ENCODE measurements around the gene LDLRAD4. TPM values are rescaled to one million over a fixed set of nuclear protein-coding genes. Genes with fewer than 3 reads are reported as not detected.

LDLRAD4 gene
- total RNA-seq, 1 donor = 0.54 TPM

- DNase-seq (ENCODE audit: low read depth) = no peak
- no peak overlapping the region for H3K4me3 ChIP-seq (ENCODE audit: low read depth, low read length)
- TF ChIP-seq CTCF (IDR thresholded peaks at IDR 0.05; ENCODE audit: insufficient read depth, low read length) = no peak
Measured at GRCh38 chr18:13642440-13642827, 423.9 kb downstream of the LDLRAD4 start.

GRCh38 chr18:13643261-13643751 lies 424.7 kb downstream of the LDLRAD4 start:
- no peak for TF ChIP-seq CTCF (IDR thresholded peaks at IDR 0.05; ENCODE audit: insufficient read depth, low read length)
- no peak for DNase-seq (ENCODE audit: low read depth)
- no peak overlapping the region for H3K4me3 ChIP-seq (ENCODE audit: low read depth, low read length)

- H3K4me3 ChIP-seq (ENCODE audit: low read depth, low read length) = no peak overlapping the region
- DNase-seq (ENCODE audit: low read depth) = no peak
- TF ChIP-seq CTCF (IDR thresholded peaks at IDR 0.05; ENCODE audit: insufficient read depth, low read length) = no peak
Measured at GRCh38 chr18:13645093-13645492, 426.5 kb downstream of the LDLRAD4 start.

GRCh38 chr18:13646633-13647032 lies 428.1 kb downstream of the LDLRAD4 start:
- DNase-seq (ENCODE audit: low read depth) = no peak
- no peak overlapping the region for H3K4me3 ChIP-seq (ENCODE audit: low read depth, low read length)
- no peak for TF ChIP-seq CTCF (IDR thresholded peaks at IDR 0.05; ENCODE audit: insufficient read depth, low read length)

GRCh38 chr18:13647761-13648160 lies 429.2 kb downstream of the LDLRAD4 start:
- no peak for DNase-seq (ENCODE audit: low read depth)
- no peak for TF ChIP-seq CTCF (IDR thresholded peaks at IDR 0.05; ENCODE audit: insufficient read depth, low read length)
- no peak overlapping the region for H3K4me3 ChIP-seq (ENCODE audit: low read depth, low read length)

- H3K4me3 ChIP-seq (ENCODE audit: low read depth, low read length) = no peak overlapping the region
- no peak for TF ChIP-seq CTCF (IDR thresholded peaks at IDR 0.05; ENCODE audit: insufficient read depth, low read length)
- DNase-seq (ENCODE audit: low read depth) = no peak
Measured at GRCh38 chr18:13649397-13650390, 431.1 kb downstream of the LDLRAD4 start.
